ENCODE data around the gene MYL10. TPM values are rescaled to one million over a fixed set of nuclear protein-coding genes. Genes with fewer than 3 reads are reported as not detected.

The MYL10 gene
- total and polyA plus RNA-seq, 8 donors = not detected

- no peak for DNase-seq
- Histone ChIP-seq H3K4me3 (no peak overlapping the region), H3K36me3 (no peaks in the 10 kb centered on the region), H3K27ac (no peak overlapping the region), H3K9me3 (peaks cover 3 to 13% (median 9%) of the 10 kb centered on the region in 4 donors), H3K27me3 (no peaks in the 10 kb centered on the region), H3K4me1 (peaks cover 0 to 5% (median 0%) of the 10 kb centered on the region in 4 donors)
- 64 to 75% (median 66%) methylated on average over 10 of the region's 10 CpGs for WGBS, 5 donors
- TF ChIP-seq POLR2AphosphoS5 (IDR thresholded peaks at IDR 0.05) (no peak), EP300 (IDR thresholded peaks at IDR 0.05) (no peak)
- intact Hi-C loops (cut with DNase I; ENCODE audit: low total_unique reads) = no loop called here
Observed at GRCh38 chr7:101581891-101582290, 47.2 kb downstream of the MYL10 start.

- H3K4me3 ChIP-seq = no peak overlapping the region
- no peaks in the 10 kb centered on the region for H3K27me3 ChIP-seq
- no peaks in the 10 kb centered on the region for H3K4me1 ChIP-seq
- intact Hi-C loops (cut with DNase I; ENCODE audit: low total_unique reads) = no loop called here
- TF ChIP-seq POLR2A (IDR thresholded peaks at IDR 0.05) (no peak), CTCF (IDR thresholded peaks at IDR 0.05) (no peak), POLR2AphosphoS5 (IDR thresholded peaks at IDR 0.05) (no peak), EP300 (IDR thresholded peaks at IDR 0.05) (no peak)
- WGBS, 5 donors = 89 to 94% (median 93%) methylated on average over 2 to 7 of the region's 7 CpGs
- H3K36me3 ChIP-seq = no peaks in the 10 kb centered on the region
- DNase-seq = no peak
- no peak overlapping the region for H3K27ac ChIP-seq
- H3K9me3 ChIP-seq = peaks cover 3 to 16% (median 11%) of the 10 kb centered on the region in 4 donors
Observed at GRCh38 chr7:101580596-101580995, 48.5 kb downstream of the MYL10 start.

GRCh38 chr7:101578552-101578951 is 50.5 kb downstream of the MYL10 start:
- Histone ChIP-seq H3K27ac (no peak overlapping the region), H3K4me1 (no peaks in the 10 kb centered on the region), H3K27me3 (no peaks in the 10 kb centered on the region), H3K9me3 (peaks cover 3 to 14% (median 10%) of the 10 kb centered on the region in 4 donors), H3K36me3 (no peaks in the 10 kb centered on the region), H3K4me3 (no peak overlapping the region)
- DNase-seq = no peak
- intact Hi-C loops (cut with DNase I; ENCODE audit: low total_unique reads) = no loop called here
- TF ChIP-seq POLR2A (IDR thresholded peaks at IDR 0.05) (no peak), CTCF (IDR thresholded peaks at IDR 0.05) (no peak), EP300 (IDR thresholded peaks at IDR 0.05) (no peak), POLR2AphosphoS5 (IDR thresholded peaks at IDR 0.05) (no peak)
- WGBS, 5 donors = 33 to 52% (median 41%) methylated on average over 1 of the region's 1 CpG

GRCh38 chr7:101576998-101577397 is 52.1 kb downstream of the MYL10 start:
- Histone ChIP-seq H3K4me3 (no peak overlapping the region), H3K4me1 (no peaks in the 10 kb centered on the region), H3K27me3 (no peaks in the 10 kb centered on the region), H3K36me3 (no peaks in the 10 kb centered on the region), H3K27ac (no peak overlapping the region), H3K9me3 (peaks cover 0 to 22% (median 13%) of the 10 kb centered on the region in 4 donors)
- TF ChIP-seq POLR2A (IDR thresholded peaks at IDR 0.05) (no peak), EP300 (IDR thresholded peaks at IDR 0.05) (no peak), CTCF (IDR thresholded peaks at IDR 0.05) (no peak), POLR2AphosphoS5 (IDR thresholded peaks at IDR 0.05) (no peak)
- WGBS, 5 donors = 80 to 99% (median 92%) methylated on average over 3 of the region's 3 CpGs
- intact Hi-C loops (cut with DNase I; ENCODE audit: low total_unique reads) = no loop called here
- no peak for DNase-seq

GRCh38 chr7:101575721-101576120 is 53.4 kb downstream of the MYL10 start:
- Histone ChIP-seq H3K4me1 (no peaks in the 10 kb centered on the region), H3K36me3 (no peaks in the 10 kb centered on the region), H3K9me3 (peaks cover 0 to 27% (median 18%) of the 10 kb centered on the region in 4 donors), H3K27ac (no peak overlapping the region), H3K4me3 (no peak overlapping the region), H3K27me3 (no peaks in the 10 kb centered on the region)
- DNase-seq = no peak
- TF ChIP-seq POLR2A (IDR thresholded peaks at IDR 0.05) = no peak
- no peak for TF ChIP-seq POLR2AphosphoS5 (IDR thresholded peaks at IDR 0.05)
- TF ChIP-seq EP300 (IDR thresholded peaks at IDR 0.05) = no peak
- no peak for TF ChIP-seq CTCF (IDR thresholded peaks at IDR 0.05)
- intact Hi-C loops (cut with DNase I; ENCODE audit: low total_unique reads) = no loop called here
